Gastroesophageal sphincter (tissue), 4 donors: ENCODE data around the gene SORCS1. TPM values are rescaled to one million over a fixed set of nuclear protein-coding genes. Genes with fewer than 3 reads are reported as not detected.

Experiments used
- ATAC-seq: fragments of 150-250 bp; one replicate; pipeline ENCODE4 v1.9.1; 2016; ENCODE audit warnings: mild to moderate bottlenecking, moderate library complexity
- H3K27ac ChIP-seq, 4 donors: fragments of 200-600 bp; sonication (generic) in 3 of 4; 1 replicate in 3 of 4; 2 replicates in 1 of 4; pipeline ENCODE4 v1.5.1; 2016 to 2019
- H3K27me3 ChIP-seq: fragments of 200-600 bp; sonication (generic); one replicate; pipeline ENCODE4 v1.5.1; 2019
- H3K36me3 ChIP-seq, 2 donors: fragments of 200-600 bp; sonication (generic); one replicate each; pipeline ENCODE4 v1.5.1; 2019; ENCODE audit warnings: control low read depth in 1 of 2
- H3K4me1 ChIP-seq, 3 donors: fragments of 200-600 bp; sonication (generic); 1 replicate in 2 of 3; 2 replicates in 1 of 3; pipeline ENCODE4 v1.5.1; 2016 to 2019; ENCODE audit warnings: control low read depth in 2 of 3
- H3K4me3 ChIP-seq, 2 donors: fragments of 200-600 bp; sonication (generic); one replicate each; pipeline ENCODE4 v1.5.1; 2019; ENCODE audit warnings: mild to moderate bottlenecking in 1 of 2, moderate library complexity in 1 of 2
- H3K9me3 ChIP-seq, 3 donors: fragments of 200-600 bp; sonication (generic); one replicate each; pipeline ENCODE4 v1.5.1; 2017 to 2019; ENCODE audit warnings: control low read depth in 2 of 3
- EP300 ChIP-seq: sonication (generic); formaldehyde crosslinking; IDR thresholded peaks from one replicate; pipeline ENCODE4 v1.6.1; 2017; ENCODE audit warnings: antibody characterized with exemption, mild to moderate bottlenecking
- POLR2A ChIP-seq, 2 donors: fragments of 450-650 bp; IDR thresholded peaks; one replicate each; pipeline ENCODE4 v1.6.1; 2017; ENCODE audit warnings: antibody characterized with exemption in 2 of 2, mild to moderate bottlenecking in 2 of 2, moderate library complexity in 1 of 2
- POLR2AphosphoS5 ChIP-seq: sonication (generic); formaldehyde crosslinking; IDR thresholded peaks from one replicate; pipeline ENCODE4 v1.6.1; 2017; ENCODE audit warnings: antibody characterized with exemption
- WGBS, 2 donors: methylation state at CpG; one replicate each; pipeline ENCODE4 v1.1.5; 2018; ENCODE audit warnings: low coverage in 1 of 2; 5-methylcytosine and 5-hydroxymethylcytosine counted together
- total RNA-seq, 4 donors: library from RNA; depleted of rRNA; stranded (reverse); fragments of >200 nt; gene quantifications; one replicate each; pipeline ENCODE4 v1.1.0, GENCODE V29; 2016
- TF ChIP-seq, protein P1 (sequence below), 4 experiments: fragments of 200-600 bp in 2 of 4; fragments of 450-650 bp in 2 of 4; sonication (generic) in 1 of 4; IDR thresholded peaks; one replicate each; pipeline ENCODE4 v1.5.1; 2017 to 2019; ENCODE audit warnings: antibody characterized with exemption in 4 of 4, mild to moderate bottlenecking in 2 of 4, moderate library complexity in 2 of 4

The SORCS1 gene
- total RNA-seq, 4 donors from 2014 or later, result 8.5 to 18.6 (median 10.0) TPM

GRCh38 chr10:106714734-106715555 lies 449.6 kb downstream of the SORCS1 start:
- ATAC-seq, result no peak
- no peaks in the 10 kb centered on the region for H3K4me1 ChIP-seq
- H3K36me3 ChIP-seq, result no peaks in the 10 kb centered on the region
- H3K27me3 ChIP-seq, result no peaks in the 10 kb centered on the region
- WGBS, 2 donors, result 64 to 75% methylated on average over 4 of the region's 6 CpGs
- no peak overlapping the region for H3K4me3 ChIP-seq
- TF ChIP-seq POLR2A (IDR thresholded peaks at IDR 0.05), result no peak
- no peak for TF ChIP-seq POLR2AphosphoS5
- TF ChIP-seq EP300, result no peak
- TF ChIP-seq, protein P1, sequence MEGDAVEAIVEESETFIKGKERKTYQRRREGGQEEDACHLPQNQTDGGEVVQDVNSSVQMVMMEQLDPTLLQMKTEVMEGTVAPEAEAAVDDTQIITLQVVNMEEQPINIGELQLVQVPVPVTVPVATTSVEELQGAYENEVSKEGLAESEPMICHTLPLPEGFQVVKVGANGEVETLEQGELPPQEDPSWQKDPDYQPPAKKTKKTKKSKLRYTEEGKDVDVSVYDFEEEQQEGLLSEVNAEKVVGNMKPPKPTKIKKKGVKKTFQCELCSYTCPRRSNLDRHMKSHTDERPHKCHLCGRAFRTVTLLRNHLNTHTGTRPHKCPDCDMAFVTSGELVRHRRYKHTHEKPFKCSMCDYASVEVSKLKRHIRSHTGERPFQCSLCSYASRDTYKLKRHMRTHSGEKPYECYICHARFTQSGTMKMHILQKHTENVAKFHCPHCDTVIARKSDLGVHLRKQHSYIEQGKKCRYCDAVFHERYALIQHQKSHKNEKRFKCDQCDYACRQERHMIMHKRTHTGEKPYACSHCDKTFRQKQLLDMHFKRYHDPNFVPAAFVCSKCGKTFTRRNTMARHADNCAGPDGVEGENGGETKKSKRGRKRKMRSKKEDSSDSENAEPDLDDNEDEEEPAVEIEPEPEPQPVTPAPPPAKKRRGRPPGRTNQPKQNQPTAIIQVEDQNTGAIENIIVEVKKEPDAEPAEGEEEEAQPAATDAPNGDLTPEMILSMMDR (IDR thresholded peaks at IDR 0.05), result no peak
- H3K9me3 ChIP-seq, result no peaks in the 10 kb centered on the region
- no peak overlapping the region for H3K27ac ChIP-seq

- TF ChIP-seq POLR2A (IDR thresholded peaks at IDR 0.05) (no peak), EP300 (no peak)
- Histone ChIP-seq H3K27me3 (peaks cover 3% of the 10 kb centered on the region), H3K9me3 (no peaks in the 10 kb centered on the region), H3K27ac (no peak overlapping the region), H3K4me1 (no peaks in the 10 kb centered on the region), H3K4me3 (no peak overlapping the region), H3K36me3 (no peaks in the 10 kb centered on the region)
- 44 to 78% methylated on average over 1 to 2 of the region's 2 CpGs for WGBS, 2 donors
- ATAC-seq, result no peak
These were observed 450.7 kb downstream of the SORCS1 start for GRCh38 chr10:106713846-106714245.

DNA sequence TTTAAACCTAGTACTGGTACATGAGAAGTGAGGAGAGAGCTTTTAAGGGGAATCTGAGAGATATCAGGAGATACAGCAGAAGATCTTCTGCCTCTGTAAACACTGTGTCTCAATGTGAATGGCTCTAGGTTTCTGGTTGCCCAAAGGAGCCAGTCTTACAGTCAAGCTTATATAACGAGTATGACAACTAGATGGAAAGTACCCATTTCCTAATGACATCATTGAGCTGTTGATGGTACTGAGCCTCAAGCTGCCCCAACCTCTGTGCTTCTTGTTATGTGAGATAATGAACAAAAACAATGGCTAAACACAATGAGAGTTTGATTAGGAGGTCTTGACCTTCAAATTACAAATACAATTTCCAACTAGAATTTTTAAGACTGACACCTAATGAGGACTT lies 451.5 kb downstream of the SORCS1 start:
- H3K9me3 ChIP-seq, result no peaks in the 10 kb centered on the region
- no peak overlapping the region for H3K27ac ChIP-seq
- H3K4me1 ChIP-seq, result no peaks in the 10 kb centered on the region
- H3K36me3 ChIP-seq, result no peaks in the 10 kb centered on the region
- 63% methylated on average over 1 of the region's 1 CpG; no CpG with 5 or more reads in 1 of the 2 donors for WGBS, 2 donors
- no peak for ATAC-seq
- TF ChIP-seq POLR2AphosphoS5 (no peak), POLR2A (IDR thresholded peaks at IDR 0.05) (no peak), EP300 (no peak)
- TF ChIP-seq, protein P1 (IDR thresholded peaks at IDR 0.05), result no peak
- H3K27me3 ChIP-seq, result peaks cover 4% of the 10 kb centered on the region
- no peak overlapping the region for H3K4me3 ChIP-seq

- H3K27ac ChIP-seq, result no peak overlapping the region
- ATAC-seq, result no peak
- no peaks in the 10 kb centered on the region for H3K36me3 ChIP-seq
- peaks cover 4% of the 10 kb centered on the region for H3K27me3 ChIP-seq
- H3K4me3 ChIP-seq, result no peak overlapping the region
- H3K4me1 ChIP-seq, result no peaks in the 10 kb centered on the region
- WGBS, 2 donors, result 73 to 75% methylated on average over 3 to 6 of the region's 6 CpGs
- no peaks in the 10 kb centered on the region for H3K9me3 ChIP-seq
- TF ChIP-seq EP300 (no peak), POLR2AphosphoS5 (no peak), POLR2A (IDR thresholded peaks at IDR 0.05) (no peak)
- TF ChIP-seq, protein P1 (IDR thresholded peaks at IDR 0.05), result peak in 3 of 4 experiments; percentile 26 to 55 (median 37)
These were observed 453.1 kb downstream of the SORCS1 start for GRCh38 chr10:106711313-106711906.

DNA sequence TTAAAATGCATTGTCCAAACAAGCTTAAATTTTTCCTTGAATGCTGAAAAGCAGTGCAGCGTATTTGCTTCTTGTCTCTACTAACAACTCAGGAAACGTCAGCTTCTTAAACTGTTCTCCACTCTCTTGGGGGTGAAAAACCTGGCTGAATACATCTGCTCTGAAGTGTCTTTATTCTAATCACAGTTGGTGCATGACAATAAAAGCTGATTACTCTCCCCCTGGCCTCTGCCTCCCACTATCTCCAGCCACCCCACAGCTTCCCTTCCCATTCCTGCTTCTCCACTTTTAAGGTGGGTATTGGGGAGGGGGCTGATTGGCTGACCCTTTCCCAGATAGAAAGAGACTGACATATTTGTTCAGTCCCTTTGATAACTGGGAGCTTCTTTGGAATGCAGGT lies 456.0 kb downstream of the SORCS1 start:
- no peak for ATAC-seq
- TF ChIP-seq EP300 (no peak), POLR2AphosphoS5 (no peak), POLR2A (IDR thresholded peaks at IDR 0.05) (no peak)
- TF ChIP-seq, protein P1 (IDR thresholded peaks at IDR 0.05), result no peak
- H3K27ac ChIP-seq, result no peak overlapping the region
- peaks cover 0 to 5% (median 0%) of the 10 kb centered on the region in 3 donors for H3K4me1 ChIP-seq
- no peak overlapping the region for H3K4me3 ChIP-seq
- no peaks in the 10 kb centered on the region for H3K9me3 ChIP-seq
- no peaks in the 10 kb centered on the region for H3K36me3 ChIP-seq
- H3K27me3 ChIP-seq, result peaks cover 12% of the 10 kb centered on the region
- 63% methylated on average over 1 to 2 of the region's 2 CpGs for WGBS, 2 donors
